ENCODE results near the gene UCN3. TPM values are rescaled to one million over a fixed set of nuclear protein-coding genes. Genes with fewer than 3 reads are reported as not detected.
A peak's percentile ranks its signal among the peaks of the same experiment; 100 is the strongest.

The UCN3 gene
- total RNA-seq, 1 donor = not detected

- no peak for DNase-seq (ENCODE audit: insufficient read length, low spot score, missing footprints)
- H3K79me2 ChIP-seq (ENCODE audit: insufficient read depth, low read length) = no peaks in the 10 kb centered on the region
- no peaks in the 10 kb centered on the region for H3K4me1 ChIP-seq (ENCODE audit: insufficient read depth, low read length)
- no peak overlapping the region for H2AFZ ChIP-seq (ENCODE audit: low read length)
- no peaks in the 10 kb centered on the region for H4K20me1 ChIP-seq (ENCODE audit: insufficient read depth, low read length)
- no peak overlapping the region for H3K4me2 ChIP-seq (ENCODE audit: insufficient read depth, low read length)
- H3K36me3 ChIP-seq (ENCODE audit: insufficient read depth, low read length) = no peaks in the 10 kb centered on the region
- no peak for TF ChIP-seq CTCF (IDR thresholded peaks at IDR 0.05; ENCODE audit: extremely low read depth, low read depth, low read length)
- H3K9me3 ChIP-seq (ENCODE audit: low read depth, low read length) = no peaks in the 10 kb centered on the region
- no peak overlapping the region for H3K4me3 ChIP-seq (ENCODE audit: insufficient read depth, low read length)
- H3K27me3 ChIP-seq (ENCODE audit: insufficient read depth, low read length) = peaks cover 9% of the 10 kb centered on the region
- H3K27ac ChIP-seq (ENCODE audit: low read depth, low read length) = no peak overlapping the region
Measured at GRCh38 chr10:5338010-5338409, 26.8 kb upstream of the UCN3 start.

GRCh38 chr10:5343092-5343491, 21.7 kb upstream of the UCN3 start:
- peaks cover 10% of the 10 kb centered on the region for H3K27me3 ChIP-seq (ENCODE audit: insufficient read depth, low read length)
- no peak overlapping the region for H3K4me3 ChIP-seq (ENCODE audit: insufficient read depth, low read length)
- no peaks in the 10 kb centered on the region for H3K36me3 ChIP-seq (ENCODE audit: insufficient read depth, low read length)
- H3K4me2 ChIP-seq (ENCODE audit: insufficient read depth, low read length) = no peak overlapping the region
- no peaks in the 10 kb centered on the region for H3K4me1 ChIP-seq (ENCODE audit: insufficient read depth, low read length)
- no peak for TF ChIP-seq CTCF (IDR thresholded peaks at IDR 0.05; ENCODE audit: extremely low read depth, low read depth, low read length)
- H4K20me1 ChIP-seq (ENCODE audit: insufficient read depth, low read length) = no peaks in the 10 kb centered on the region
- no peak for DNase-seq (ENCODE audit: insufficient read length, low spot score, missing footprints)
- no peak overlapping the region for H3K27ac ChIP-seq (ENCODE audit: low read depth, low read length)
- no peak overlapping the region for H2AFZ ChIP-seq (ENCODE audit: low read length)
- no peaks in the 10 kb centered on the region for H3K9me3 ChIP-seq (ENCODE audit: low read depth, low read length)
- H3K79me2 ChIP-seq (ENCODE audit: insufficient read depth, low read length) = no peaks in the 10 kb centered on the region

GRCh38 chr10:5343561-5343960, 21.2 kb upstream of the UCN3 start:
- Histone ChIP-seq H4K20me1 (ENCODE audit: insufficient read depth, low read length) (no peaks in the 10 kb centered on the region), H3K4me3 (ENCODE audit: insufficient read depth, low read length) (no peak overlapping the region), H3K36me3 (ENCODE audit: insufficient read depth, low read length) (no peaks in the 10 kb centered on the region), H3K9me3 (ENCODE audit: low read depth, low read length) (no peaks in the 10 kb centered on the region), H3K4me1 (ENCODE audit: insufficient read depth, low read length) (no peaks in the 10 kb centered on the region), H2AFZ (ENCODE audit: low read length) (no peak overlapping the region), H3K4me2 (ENCODE audit: insufficient read depth, low read length) (no peak overlapping the region), H3K27ac (ENCODE audit: low read depth, low read length) (no peak overlapping the region), H3K27me3 (ENCODE audit: insufficient read depth, low read length) (peaks cover 10% of the 10 kb centered on the region), H3K79me2 (ENCODE audit: insufficient read depth, low read length) (no peaks in the 10 kb centered on the region)
- peak; percentile 34 for TF ChIP-seq CTCF (IDR thresholded peaks at IDR 0.05; ENCODE audit: extremely low read depth, low read depth, low read length)
- no peak for DNase-seq (ENCODE audit: insufficient read length, low spot score, missing footprints)

- H3K36me3 ChIP-seq (ENCODE audit: insufficient read depth, low read length) = no peaks in the 10 kb centered on the region
- H4K20me1 ChIP-seq (ENCODE audit: insufficient read depth, low read length) = no peaks in the 10 kb centered on the region
- peaks cover 10% of the 10 kb centered on the region for H3K27me3 ChIP-seq (ENCODE audit: insufficient read depth, low read length)
- H3K4me3 ChIP-seq (ENCODE audit: insufficient read depth, low read length) = no peak overlapping the region
- H3K27ac ChIP-seq (ENCODE audit: low read depth, low read length) = no peak overlapping the region
- no peak overlapping the region for H3K4me2 ChIP-seq (ENCODE audit: insufficient read depth, low read length)
- H2AFZ ChIP-seq (ENCODE audit: low read length) = no peak overlapping the region
- no peak for DNase-seq (ENCODE audit: insufficient read length, low spot score, missing footprints)
- no peaks in the 10 kb centered on the region for H3K4me1 ChIP-seq (ENCODE audit: insufficient read depth, low read length)
- TF ChIP-seq CTCF (IDR thresholded peaks at IDR 0.05; ENCODE audit: extremely low read depth, low read depth, low read length) = no peak
- H3K9me3 ChIP-seq (ENCODE audit: low read depth, low read length) = no peaks in the 10 kb centered on the region
- no peaks in the 10 kb centered on the region for H3K79me2 ChIP-seq (ENCODE audit: insufficient read depth, low read length)
Measured at GRCh38 chr10:5343979-5344378, 20.8 kb upstream of the UCN3 start.
